Measurements from ENCODE around the gene ARRB1.

DNA sequence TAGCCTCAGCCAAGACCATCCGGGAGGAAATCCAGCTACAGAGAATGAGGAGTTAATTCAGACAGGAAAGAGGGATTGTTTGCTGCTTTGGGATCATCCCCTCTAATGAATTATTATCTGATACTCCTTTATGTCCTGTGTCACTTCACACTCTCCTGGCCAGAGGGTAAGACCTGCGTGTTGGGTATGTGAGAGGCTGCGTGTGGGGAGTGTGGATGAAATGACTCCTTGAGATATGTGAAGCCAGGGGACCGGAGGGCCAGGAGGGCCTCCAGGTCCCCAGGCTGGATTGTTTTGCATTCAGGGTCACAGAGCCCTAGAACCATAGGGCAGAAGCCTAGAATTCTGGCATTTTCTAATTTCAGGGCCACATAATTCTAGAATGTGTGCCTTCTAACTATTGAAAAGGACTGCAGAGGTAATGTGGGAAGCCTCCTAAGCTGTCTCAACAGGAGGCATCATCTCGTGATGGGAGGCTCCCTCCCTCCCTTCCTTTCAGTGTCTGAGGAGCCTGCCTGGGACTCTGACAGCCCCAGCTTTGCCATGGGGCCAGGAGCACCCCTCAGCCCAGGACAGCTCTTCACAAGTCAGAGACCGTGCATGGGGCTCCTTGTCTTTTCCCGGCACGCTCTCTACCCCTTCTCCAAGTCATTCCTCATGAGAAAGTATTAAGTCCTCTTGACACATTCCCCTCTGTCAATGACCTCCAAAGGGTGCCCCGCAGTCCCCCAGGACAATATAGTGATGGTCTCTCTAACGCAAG, 107.2 kb downstream of the ARRB1 start:
- TF ChIP-seq, protein P1, sequence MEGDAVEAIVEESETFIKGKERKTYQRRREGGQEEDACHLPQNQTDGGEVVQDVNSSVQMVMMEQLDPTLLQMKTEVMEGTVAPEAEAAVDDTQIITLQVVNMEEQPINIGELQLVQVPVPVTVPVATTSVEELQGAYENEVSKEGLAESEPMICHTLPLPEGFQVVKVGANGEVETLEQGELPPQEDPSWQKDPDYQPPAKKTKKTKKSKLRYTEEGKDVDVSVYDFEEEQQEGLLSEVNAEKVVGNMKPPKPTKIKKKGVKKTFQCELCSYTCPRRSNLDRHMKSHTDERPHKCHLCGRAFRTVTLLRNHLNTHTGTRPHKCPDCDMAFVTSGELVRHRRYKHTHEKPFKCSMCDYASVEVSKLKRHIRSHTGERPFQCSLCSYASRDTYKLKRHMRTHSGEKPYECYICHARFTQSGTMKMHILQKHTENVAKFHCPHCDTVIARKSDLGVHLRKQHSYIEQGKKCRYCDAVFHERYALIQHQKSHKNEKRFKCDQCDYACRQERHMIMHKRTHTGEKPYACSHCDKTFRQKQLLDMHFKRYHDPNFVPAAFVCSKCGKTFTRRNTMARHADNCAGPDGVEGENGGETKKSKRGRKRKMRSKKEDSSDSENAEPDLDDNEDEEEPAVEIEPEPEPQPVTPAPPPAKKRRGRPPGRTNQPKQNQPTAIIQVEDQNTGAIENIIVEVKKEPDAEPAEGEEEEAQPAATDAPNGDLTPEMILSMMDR (IDR thresholded peaks at IDR 0.05): no peak
- TF ChIP-seq POLR2AphosphoS5 (IDR thresholded peaks at IDR 0.05; ENCODE audit: low read depth, low read length): no peak
- TF ChIP-seq TCF7L2 (IDR thresholded peaks at IDR 0.05; ENCODE audit: low read depth, low read length): no peak
